VCaP (cell line): Measurements from ENCODE around the gene STAT5B.

Experiments used
- H3K27ac ChIP-seq: fragments of 450-650 bp; 2 replicates; pipeline ENCODE4 v1.5.1; 2017
- CTCF ChIP-seq: fragments of 450-650 bp; conservative IDR thresholded peaks from 2 replicates; pipeline ENCODE4 v1.5.1; 2017; ENCODE audit warnings: mild to moderate bottlenecking, moderate library complexity

STAT5B gene

GRCh38 chr17:42274253-42274542 lies 2.0 kb downstream of the STAT5B start:
- TF ChIP-seq CTCF = no peak
- no peak overlapping the region for H3K27ac ChIP-seq

GRCh38 chr17:42273474-42274252 lies 2.5 kb downstream of the STAT5B start:
- no peak for TF ChIP-seq CTCF
- H3K27ac ChIP-seq = no peak overlapping the region

DNA sequence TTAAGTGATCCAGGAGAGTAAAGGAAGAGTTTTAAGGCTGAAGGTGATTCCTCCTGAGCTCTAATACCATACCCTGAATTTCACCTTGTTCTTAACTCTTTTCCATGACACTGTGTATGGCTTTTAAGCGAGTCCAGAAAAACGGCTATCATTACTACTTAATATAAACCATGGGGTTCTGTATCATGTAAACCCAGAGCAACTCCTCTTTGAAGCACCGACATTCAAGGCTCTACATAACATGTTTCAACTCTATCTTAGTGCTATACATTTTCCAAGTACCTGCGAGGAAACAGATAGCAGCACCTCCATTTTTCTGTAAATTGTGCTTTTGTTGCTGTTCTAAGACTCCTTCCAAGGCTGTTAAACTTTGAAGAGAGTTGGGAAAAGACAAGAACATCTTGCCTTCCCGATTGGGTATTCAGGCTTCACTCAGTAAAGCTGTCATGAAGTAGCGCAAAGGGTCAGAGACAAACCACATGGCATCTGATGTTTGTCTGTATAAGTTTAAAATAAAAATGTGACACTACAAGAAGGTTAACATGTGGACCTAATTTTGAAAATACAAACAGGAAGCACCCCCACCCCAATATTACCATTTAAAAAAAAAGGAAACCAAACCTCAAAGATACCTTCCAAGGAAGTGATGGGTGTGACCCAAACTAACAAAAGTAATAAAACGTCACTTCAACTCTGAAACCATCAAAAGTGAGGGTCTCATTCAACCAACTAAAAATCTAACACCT lies 3.9 kb downstream of the STAT5B start:
- TF ChIP-seq CTCF = no peak
- no peak overlapping the region for H3K27ac ChIP-seq

GRCh38 chr17:42271779-42272035 lies 4.5 kb downstream of the STAT5B start:
- no peak for TF ChIP-seq CTCF
- no peak overlapping the region for H3K27ac ChIP-seq

DNA sequence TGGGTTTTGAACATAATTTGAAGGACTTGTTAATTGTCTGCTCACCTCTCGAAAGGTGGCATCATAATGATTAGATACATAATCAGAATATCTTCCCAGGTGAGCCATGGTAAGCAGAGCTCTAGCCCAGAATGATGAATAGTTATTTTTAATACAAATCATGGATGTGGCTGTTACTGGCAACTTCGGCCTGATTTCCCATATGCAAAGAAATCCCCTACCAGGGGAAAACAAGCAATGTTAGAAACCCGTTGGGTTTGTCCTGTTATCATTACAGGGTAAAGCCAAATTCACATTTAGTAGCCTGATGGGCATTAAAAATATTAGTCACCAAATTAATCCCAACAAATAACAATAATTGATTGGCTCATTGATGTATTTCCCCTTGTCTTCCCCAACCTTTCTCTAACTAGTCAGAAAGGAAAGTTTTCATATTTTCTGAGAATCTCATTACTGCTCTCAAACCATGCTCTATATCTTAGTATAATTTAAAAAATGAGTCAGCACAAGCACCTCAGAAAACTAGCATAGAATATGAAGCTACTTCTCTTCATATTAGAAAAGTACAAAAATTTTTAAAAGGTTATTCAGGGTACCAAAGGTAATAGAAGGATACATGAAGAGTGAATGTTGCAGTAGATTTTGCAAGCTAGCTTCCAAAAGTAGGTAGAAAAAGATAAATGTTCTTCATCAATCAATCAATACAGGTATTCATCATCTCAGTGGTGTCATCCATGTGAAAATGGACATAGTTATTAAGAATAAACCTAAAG lies 5.0 kb downstream of the STAT5B start:
- no peak overlapping the region for H3K27ac ChIP-seq
- no peak for TF ChIP-seq CTCF

- H3K27ac ChIP-seq = no peak overlapping the region
- no peak for TF ChIP-seq CTCF
Measured at GRCh38 chr17:42270596-42270995, 5.6 kb downstream of the STAT5B start.

GRCh38 chr17:42270170-42270535 lies 6.0 kb downstream of the STAT5B start:
- no peak for TF ChIP-seq CTCF
- no peak overlapping the region for H3K27ac ChIP-seq
